Sigmoid colon (tissue), 4 donors: ENCODE results near the gene CDKN1A.

Source experiments
- CTCF ChIP-seq, 4 experiments: fragments of 450-650 bp in 3 of 4; fragments of 200-600 bp in 1 of 4; IDR thresholded peaks; one replicate each; pipeline ENCODE4 v1.5.1; 2016 to 2019; ENCODE audit warnings: antibody characterized with exemption in 4 of 4, mild to moderate bottlenecking in 3 of 4, moderate library complexity in 2 of 4
- EP300 ChIP-seq, 4 donors: sonication (generic); formaldehyde crosslinking; IDR thresholded peaks; one replicate each; pipeline ENCODE4 v1.6.1; 2017; ENCODE audit warnings: antibody characterized with exemption in 4 of 4
- POLR2A ChIP-seq, 2 donors: fragments of 450-650 bp; IDR thresholded peaks; one replicate each; pipeline ENCODE4 v1.6.1; 2016; ENCODE audit warnings: antibody characterized with exemption in 2 of 2, mild to moderate bottlenecking in 2 of 2, moderate library complexity in 2 of 2
- POLR2AphosphoS5 ChIP-seq, 4 donors: sonication (generic); formaldehyde crosslinking; IDR thresholded peaks; one replicate each; pipeline ENCODE4 v1.6.1; 2017; ENCODE audit warnings: antibody characterized with exemption in 4 of 4

- TF ChIP-seq CTCF (IDR thresholded peaks at IDR 0.05) (no peak), POLR2A (IDR thresholded peaks at IDR 0.05) (no peak), EP300 (IDR thresholded peaks at IDR 0.05) (no peak), POLR2AphosphoS5 (IDR thresholded peaks at IDR 0.05) (no peak)
Measured at GRCh38 chr6:36702656-36703055, 24.1 kb downstream of the CDKN1A start.
